Activated CD8-positive, alpha-beta memory T cell treated with anti-CD3 and anti-CD28 coated beads for 24 hours (primary cell): ENCODE data around the gene ITGA2B.
"Not testable (repeated sequence)": the region's sequence is repeated elsewhere in the genome, so short reads cannot be mapped to it uniquely, and the experiment has no call there.

Experiments
- DNase-seq: peaks from one replicate; pipeline ENCODE4 v3.0.0-alpha.2; 2020

The ITGA2B gene

DNA sequence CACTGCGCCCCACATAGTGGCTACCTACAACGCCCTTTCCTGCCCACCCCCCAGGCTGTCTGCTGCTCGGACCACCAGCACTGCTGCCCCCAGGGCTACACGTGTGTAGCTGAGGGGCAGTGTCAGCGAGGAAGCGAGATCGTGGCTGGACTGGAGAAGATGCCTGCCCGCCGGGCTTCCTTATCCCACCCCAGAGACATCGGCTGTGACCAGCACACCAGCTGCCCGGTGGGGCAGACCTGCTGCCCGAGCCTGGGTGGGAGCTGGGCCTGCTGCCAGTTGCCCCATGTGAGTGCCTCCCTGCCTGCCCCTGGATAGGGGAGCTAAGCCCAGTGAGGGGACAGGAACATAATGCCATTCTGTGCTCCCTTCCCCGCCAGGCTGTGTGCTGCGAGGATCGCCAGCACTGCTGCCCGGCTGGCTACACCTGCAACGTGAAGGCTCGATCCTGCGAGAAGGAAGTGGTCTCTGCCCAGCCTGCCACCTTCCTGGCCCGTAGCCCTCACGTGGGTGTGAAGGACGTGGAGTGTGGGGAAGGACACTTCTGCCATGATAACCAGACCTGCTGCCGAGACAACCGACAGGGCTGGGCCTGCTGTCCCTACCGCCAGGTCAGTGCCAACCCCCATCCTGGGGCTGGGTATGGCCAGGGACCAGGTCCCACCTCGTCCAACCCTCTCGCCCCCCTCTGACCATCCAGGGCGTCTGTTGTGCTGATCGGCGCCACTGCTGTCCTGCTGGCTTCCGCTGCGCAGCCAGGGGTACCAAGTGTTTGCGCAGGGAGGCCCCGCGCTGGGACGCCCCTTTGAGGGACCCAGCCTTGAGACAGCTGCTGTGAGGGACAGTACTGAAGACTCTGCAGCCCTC lies 37.3 kb downstream of the ITGA2B start:
- no peak for DNase-seq

DNA sequence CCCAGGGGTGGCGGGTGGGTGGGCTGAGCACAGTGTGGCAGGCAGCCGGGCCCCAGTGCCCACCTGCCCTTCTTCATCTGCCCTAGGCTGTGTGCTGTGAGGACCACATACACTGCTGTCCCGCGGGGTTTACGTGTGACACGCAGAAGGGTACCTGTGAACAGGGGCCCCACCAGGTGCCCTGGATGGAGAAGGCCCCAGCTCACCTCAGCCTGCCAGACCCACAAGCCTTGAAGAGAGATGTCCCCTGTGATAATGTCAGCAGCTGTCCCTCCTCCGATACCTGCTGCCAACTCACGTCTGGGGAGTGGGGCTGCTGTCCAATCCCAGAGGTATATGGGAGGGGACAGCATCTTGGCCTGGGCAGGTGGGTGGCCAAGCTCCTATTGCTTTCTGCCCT lies 38.0 kb downstream of the ITGA2B start:
- DNase-seq, result no peak

- peak; percentile 90 for DNase-seq
Observed at GRCh38 chr17:44350733-44351226, 38.7 kb downstream of the ITGA2B start.

GRCh38 chr17:44349553-44350070 lies 39.8 kb downstream of the ITGA2B start:
- no peak for DNase-seq

GRCh38 chr17:44348988-44349364 lies 40.5 kb downstream of the ITGA2B start:
- no peak for DNase-seq

DNA sequence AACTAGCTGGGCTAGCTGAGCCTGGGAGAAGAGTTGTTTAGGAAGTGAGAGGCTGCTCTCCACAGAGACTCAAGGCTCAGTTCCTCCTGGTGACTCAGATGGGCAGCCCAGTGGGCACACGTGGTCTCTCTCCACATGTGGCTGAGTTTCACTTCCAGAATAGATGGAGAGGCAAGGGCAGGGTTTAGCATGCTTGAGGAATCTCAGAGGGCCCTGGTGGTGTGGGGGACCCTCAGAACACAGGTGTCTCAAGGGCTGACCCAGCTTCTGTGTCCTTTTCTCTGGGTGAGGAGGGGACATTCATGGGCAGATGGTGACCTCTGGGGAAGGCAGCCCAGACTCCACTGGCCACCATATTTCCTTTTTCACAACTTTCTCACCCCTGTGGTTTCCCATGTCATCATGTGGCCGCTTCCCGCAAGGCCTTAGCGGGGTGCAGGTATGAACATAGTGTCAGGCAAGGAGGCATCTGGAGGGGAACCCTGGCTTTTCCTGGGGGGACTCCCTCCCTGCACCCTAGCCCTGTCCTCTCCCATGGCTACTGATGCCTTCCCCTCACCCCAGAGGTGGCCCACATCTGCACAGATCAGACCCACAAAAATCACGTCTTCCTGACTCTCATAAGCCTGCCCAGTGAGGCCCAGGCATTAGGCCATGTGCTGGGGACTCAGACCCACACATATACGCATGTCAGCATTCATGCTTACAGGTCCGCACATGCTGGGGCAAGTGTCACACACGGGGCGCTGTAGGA lies 41.0 kb downstream of the ITGA2B start:
- no peak for DNase-seq

DNA sequence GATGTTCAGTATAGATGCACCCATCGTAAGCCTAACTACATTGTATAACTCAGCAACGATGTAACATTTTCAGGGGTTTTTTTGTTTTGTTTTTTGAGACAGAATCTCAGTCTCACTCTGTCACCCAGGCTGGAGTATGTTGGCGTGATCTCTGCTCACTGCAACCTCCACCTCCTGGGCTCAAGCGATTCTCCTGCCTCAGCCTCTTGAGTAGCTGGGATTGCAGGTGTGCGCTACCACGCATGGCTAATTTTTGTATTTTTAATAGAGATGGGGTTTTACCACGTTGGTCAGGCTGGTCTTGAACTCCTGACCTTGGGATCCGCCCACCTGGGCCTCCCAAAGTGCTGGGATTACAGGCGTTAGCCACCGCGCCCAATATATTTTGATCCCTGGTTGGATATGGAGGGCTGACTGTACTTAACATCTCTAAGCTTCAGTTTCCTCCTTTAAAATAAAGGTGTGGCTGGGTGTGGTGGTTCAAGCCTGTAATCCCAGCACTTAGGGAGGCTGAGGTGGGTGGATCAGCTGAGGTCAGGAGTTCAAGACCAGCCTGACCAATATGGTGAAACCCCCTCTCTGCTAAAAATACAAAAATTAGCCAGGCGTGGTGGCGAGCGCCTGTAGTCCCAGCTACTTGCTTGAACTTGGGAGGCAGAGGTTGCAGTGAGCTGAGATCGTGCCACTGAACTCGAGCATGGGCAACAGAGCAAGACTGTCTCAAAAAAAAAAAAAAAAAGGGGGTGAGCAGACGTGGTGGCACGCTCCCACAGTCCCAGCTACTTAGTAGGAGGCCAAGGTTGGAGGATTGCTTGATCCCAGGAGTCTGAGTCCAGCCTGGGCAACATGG lies 42.0 kb downstream of the ITGA2B start:
- DNase-seq, result not testable (repeated sequence)

DNA sequence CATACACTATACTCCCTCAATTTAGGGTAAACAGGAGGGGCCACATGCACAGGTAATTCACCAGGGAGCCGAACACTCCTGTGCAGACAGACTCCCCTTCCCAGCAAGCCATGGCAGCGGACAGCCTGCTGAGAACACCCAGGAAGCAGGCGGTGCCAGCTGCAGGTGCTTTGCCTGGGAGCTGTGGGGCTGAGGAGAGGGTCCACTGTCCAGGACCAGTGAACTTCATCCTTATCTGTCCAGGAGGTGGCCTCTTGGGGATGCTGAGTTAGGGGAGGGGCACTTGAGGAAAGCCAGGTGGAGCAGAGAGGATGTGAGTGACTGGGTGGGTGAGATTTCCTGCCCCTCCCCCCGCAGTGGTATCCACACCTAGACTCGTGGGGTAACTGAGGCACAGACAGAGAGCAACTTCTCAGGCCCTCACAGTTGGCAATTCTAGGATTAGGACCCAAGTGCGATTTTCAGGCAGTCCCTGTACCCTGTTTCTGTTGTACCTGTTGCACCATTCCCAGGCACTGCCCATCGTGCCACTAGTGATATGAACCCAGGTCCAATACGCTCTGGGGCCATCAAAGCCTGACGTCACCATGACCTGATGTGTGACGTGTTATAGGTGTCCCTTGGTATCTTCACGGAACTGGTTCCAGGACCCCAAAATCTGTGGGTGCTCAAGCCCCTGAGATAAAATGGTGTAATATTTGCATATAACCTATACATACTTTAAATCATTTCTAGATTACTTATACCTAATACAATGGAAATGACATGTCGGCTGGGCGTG lies 43.2 kb downstream of the ITGA2B start:
- DNase-seq, result no peak

GRCh38 chr17:44345454-44346026 lies 43.9 kb downstream of the ITGA2B start:
- DNase-seq, result peak; percentile 81

- peak; percentile 91 for DNase-seq
Observed at GRCh38 chr17:44344939-44345453, 44.5 kb downstream of the ITGA2B start, which contains the start of gene GRN. Gene GRN (plus strand): TSS chr17:44345302. CDS start chr17:44349165, 3,863 bp downstream.

DNA sequence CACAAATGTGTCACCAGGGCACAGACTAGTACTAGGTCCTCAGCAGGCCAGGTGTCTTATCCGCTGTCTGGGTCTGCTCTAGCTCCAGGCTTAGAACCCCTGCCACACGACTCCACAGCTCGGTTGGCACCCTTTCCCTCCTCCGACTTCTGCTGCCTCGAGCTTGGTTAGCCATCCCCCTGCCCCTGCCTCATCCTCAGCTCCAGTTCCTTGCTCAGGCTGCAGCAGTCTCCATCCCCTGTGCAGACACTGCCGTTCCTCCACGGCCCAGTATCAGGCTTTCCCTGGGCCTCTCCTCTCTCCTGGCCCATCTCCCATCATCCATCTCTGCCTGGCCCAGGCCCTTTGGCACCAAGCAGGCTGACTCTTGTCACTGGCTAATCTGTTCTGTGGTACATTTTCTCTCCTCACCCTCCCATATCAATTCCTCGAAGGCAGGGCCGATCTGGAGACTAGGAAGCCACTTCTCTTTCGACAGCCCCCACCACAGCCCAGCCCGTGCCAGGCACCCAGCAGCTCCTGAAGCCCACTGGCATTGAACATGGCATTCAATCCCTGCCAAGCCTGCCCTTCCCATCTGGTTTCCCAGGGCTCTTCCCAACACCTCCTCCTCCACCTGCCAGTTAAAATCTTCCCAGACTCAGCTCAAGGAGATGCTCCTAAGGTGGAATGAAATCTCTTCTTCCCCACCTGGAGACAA lies 45.8 kb downstream of the ITGA2B start:
- DNase-seq, result no peak

DNA sequence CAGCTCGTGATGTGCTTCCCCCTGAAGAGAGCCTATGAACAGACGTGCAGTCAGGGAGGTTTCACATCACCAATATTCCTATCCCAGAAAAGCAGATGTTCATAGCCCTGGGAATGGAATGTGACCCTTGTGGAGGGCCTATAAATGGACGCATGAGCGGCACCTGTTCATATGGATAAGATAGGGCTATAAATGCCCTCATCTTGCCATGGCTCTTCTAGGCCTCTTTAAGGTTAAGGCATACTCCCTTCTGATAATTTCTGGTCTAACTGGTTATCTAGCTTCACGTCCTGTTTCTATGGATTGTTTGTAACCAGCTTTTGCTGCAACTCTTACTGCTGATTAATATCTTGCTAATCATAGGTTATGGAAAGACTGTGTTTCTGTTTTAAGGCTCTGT lies 48.9 kb downstream of the ITGA2B start:
- not testable (repeated sequence) for DNase-seq

- DNase-seq, result no peak
Observed at GRCh38 chr17:44338702-44339101, 50.7 kb downstream of the ITGA2B start.

GRCh38 chr17:44335968-44336367 lies 53.5 kb downstream of the ITGA2B start:
- no peak for DNase-seq

GRCh38 chr17:44335564-44335963 lies 53.9 kb downstream of the ITGA2B start:
- DNase-seq, result no peak

- no peak for DNase-seq
Observed at GRCh38 chr17:44334727-44335126, 54.7 kb downstream of the ITGA2B start.

GRCh38 chr17:44334315-44334714 lies 55.1 kb downstream of the ITGA2B start:
- no peak for DNase-seq

- no peak for DNase-seq
Observed at GRCh38 chr17:44333371-44333770, 56.1 kb downstream of the ITGA2B start.

- DNase-seq, result peak; percentile 83
Observed at GRCh38 chr17:44331249-44331760, 58.1 kb downstream of the ITGA2B start.

DNA sequence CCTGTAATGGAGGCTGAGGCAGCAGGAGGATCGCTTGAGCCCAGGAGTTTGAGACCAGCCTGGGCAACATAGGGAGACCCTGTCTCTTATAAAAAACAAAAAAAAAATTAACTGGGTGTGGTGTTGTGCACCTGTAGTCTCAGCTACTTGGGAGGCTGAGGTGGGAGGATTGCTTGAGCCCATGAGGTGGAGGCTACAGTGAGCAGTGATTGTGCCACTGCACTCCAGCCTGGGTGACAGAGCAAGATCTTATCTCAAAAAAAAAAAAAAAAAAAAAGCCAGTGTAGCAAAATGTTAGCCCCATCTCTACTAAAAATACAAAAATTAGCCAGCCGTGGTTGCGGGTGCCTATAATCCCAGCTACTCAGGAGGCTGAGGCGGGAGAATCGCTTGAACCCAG lies 59.2 kb downstream of the ITGA2B start:
- not testable (repeated sequence) for DNase-seq
